ENCODE data around the gene PLIN5. TPM values are rescaled to one million over a fixed set of nuclear protein-coding genes. Genes with fewer than 3 reads are reported as not detected.

The PLIN5 gene
- total and polyA plus RNA-seq, 10 of the 15 experiments (the other 5 are each of a cell fraction or from before 2014, with no cell fraction given): 0.15 to 0.33 TPM; not detected in 8

DNA sequence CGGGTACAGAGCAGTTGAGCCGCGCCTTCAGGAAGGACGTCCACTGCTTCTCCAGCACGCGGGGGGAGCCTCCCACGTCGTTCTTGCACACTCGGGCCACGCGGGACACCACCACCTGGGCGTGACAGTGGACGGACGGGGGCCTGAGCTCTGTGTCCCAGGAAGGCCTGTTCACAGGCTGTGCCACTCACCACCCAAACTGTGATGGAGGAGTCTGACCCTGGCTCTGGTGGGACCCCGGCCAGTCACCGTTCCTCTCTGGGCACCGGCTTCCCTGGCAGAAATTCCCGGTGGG lies 17.4 kb upstream of the PLIN5 start (continued):
- no peak for TF ChIP-seq FOS (IDR thresholded peaks at IDR 0.05; ENCODE audit: borderline replicate concordance, extremely low read depth, insufficient read length)
- TF ChIP-seq, protein P1, sequence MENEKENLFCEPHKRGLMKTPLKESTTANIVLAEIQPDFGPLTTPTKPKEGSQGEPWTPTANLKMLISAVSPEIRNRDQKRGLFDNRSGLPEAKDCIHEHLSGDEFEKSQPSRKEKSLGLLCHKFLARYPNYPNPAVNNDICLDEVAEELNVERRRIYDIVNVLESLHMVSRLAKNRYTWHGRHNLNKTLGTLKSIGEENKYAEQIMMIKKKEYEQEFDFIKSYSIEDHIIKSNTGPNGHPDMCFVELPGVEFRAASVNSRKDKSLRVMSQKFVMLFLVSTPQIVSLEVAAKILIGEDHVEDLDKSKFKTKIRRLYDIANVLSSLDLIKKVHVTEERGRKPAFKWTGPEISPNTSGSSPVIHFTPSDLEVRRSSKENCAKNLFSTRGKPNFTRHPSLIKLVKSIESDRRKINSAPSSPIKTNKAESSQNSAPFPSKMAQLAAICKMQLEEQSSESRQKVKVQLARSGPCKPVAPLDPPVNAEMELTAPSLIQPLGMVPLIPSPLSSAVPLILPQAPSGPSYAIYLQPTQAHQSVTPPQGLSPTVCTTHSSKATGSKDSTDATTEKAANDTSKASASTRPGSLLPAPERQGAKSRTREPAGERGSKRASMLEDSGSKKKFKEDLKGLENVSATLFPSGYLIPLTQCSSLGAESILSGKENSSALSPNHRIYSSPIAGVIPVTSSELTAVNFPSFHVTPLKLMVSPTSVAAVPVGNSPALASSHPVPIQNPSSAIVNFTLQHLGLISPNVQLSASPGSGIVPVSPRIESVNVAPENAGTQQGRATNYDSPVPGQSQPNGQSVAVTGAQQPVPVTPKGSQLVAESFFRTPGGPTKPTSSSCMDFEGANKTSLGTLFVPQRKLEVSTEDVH (IDR thresholded peaks at IDR 0.05; ENCODE audit: low read depth, partially characterized antibody): no peak
- TF ChIP-seq ZNF217 (IDR thresholded peaks at IDR 0.05): no peak
- no peak for TF ChIP-seq SUPT20H (IDR thresholded peaks at IDR 0.05; ENCODE audit: borderline replicate concordance, control insufficient read depth, low read depth, low read length)
- no peak for TF ChIP-seq CBX5 (IDR thresholded peaks at IDR 0.05; ENCODE audit: low read depth)
- no peak for TF ChIP-seq JUND (IDR thresholded peaks at IDR 0.05; ENCODE audit: low read depth, low read length)
- TF ChIP-seq MTA3 (IDR thresholded peaks at IDR 0.05; ENCODE audit: borderline replicate concordance, low read length): no peak
- no peak for TF ChIP-seq ZNF384 (IDR thresholded peaks at IDR 0.05; ENCODE audit: borderline replicate concordance, low read depth, low read length)

DNA sequence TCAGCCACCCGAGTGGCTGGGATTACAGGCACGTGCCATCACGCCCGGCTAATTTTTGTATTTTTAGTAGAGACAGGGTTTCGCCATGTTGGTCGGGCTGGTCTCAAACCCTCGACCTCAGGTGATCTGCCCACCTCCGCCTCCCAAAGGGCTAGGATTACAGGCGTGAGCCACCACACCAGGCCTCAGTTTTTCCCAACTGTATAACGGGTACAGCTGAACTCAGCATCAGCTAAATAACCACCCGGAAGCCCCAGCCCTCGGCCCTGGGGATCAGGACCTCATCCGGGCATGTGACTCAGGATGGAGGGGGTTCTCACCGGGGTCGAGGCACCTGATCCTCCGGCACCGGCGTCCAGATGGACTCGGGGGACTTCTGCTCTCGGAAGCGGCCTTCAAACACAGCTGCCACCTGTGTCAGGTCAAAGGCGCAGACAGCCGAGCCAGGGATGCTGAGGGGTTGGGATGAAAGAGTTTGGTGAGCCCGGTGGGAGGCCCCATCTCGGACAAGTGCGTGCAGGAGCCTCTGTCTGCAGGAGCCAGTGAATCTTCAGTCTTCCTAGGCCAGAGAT lies 15.5 kb upstream of the PLIN5 start:
- intact Hi-C loops (cut with micrococcal nuclease; ENCODE audit: unreplicated experiment) (no loop called here), in situ Hi-C loops (cut with MboI) (no loop called here)
- Histone ChIP-seq H3K4me1 (ENCODE audit: control insufficient read depth, insufficient read depth, low read length) (no peaks in the 10 kb centered on the region), H3K9ac (ENCODE audit: control insufficient read depth, insufficient read depth, low read length) (no peak overlapping the region), H3K4me3 (no peak overlapping the region), H3K36me3 (ENCODE audit: control insufficient read depth in 2 of 2, insufficient read depth in 2 of 2, low read length in 1 of 2) (no peaks in the 10 kb centered on the region), H3K4me2 (ENCODE audit: control insufficient read depth, insufficient read depth) (no peak overlapping the region), H4K20me1 (ENCODE audit: control insufficient read depth, insufficient read depth) (no peaks in the 10 kb centered on the region), H3K9me3 (replicated peaks; ENCODE audit: control insufficient read depth, insufficient read depth, low read length) (no peaks in the 10 kb centered on the region), H3K27me3 (replicated peaks in 1 of 2; ENCODE audit: control insufficient read depth in 2 of 2, insufficient read depth in 2 of 2, low read length in 1 of 2) (no peaks in the 10 kb centered on the region), H3K79me2 (ENCODE audit: control insufficient read depth, insufficient read depth, low read length) (no peaks in the 10 kb centered on the region), H2AFZ (ENCODE audit: control insufficient read depth, low read depth, low read length) (no peak overlapping the region), H3K27ac (ENCODE audit: control insufficient read depth, insufficient read depth) (no peak overlapping the region)
- SMC1A ChIA-PET (ENCODE audit: uncharacterized antibody, unreplicated experiment): no interaction called here
- ATAC-seq (no peak), FAIRE-seq (no peak), DNase-seq (ENCODE audit: low read depth, low spot score) (no peak)
- TF ChIP-seq STAT3 (IDR thresholded peaks at IDR 0.05; ENCODE audit: low read depth, low read length) (no peak), IKZF2 (IDR thresholded peaks at IDR 0.05) (no peak)
- POLR2A ChIA-PET: no interaction called here
- CTCF ChIA-PET: no interaction called here
- RAD21 ChIA-PET (ENCODE audit: unreplicated experiment): no interaction called here
- WGBS (ENCODE audit: insufficient coverage, insufficient replicate concordance, low lambda C conversion rate, missing lambda C conversion rate): 43% methylated on average over 26 of the region's 26 CpGs
- BruUV-seq (replicated peaks): no TSS peak
